ENCODE data around the gene FRG2C. TPM values are rescaled to one million over a fixed set of nuclear protein-coding genes. Genes with fewer than 3 reads are reported as not detected.
"Not testable (repeated sequence)": the region's sequence is repeated elsewhere in the genome, so short reads cannot be mapped to it uniquely, and the experiment has no call there.

The FRG2C gene
- total RNA-seq, 1 experiment from 2014 or later, result not detected

DNA sequence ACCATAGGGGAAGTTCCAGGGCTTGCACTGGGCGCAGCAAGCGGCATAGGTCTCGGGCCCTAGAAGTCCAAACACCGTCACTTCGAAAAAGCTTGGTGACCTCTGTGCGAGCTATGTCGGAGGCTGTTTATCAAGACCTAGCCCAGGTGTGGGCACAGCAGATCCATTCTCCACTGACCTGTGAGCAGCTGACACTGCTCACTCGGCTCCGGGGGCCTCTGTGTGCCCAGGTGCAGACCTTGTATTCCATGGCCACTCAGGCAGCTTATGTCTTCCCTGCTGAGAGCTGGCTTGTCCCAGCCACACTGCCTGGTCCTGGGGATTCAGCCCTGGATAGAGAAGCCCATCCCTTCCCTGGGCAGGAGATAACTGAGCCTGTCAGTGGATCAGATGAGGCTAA is 1.5 kb downstream of the FRG2C start:
- not testable (repeated sequence) for H3K36me3 ChIP-seq, H3K9me3 ChIP-seq, H3K4me3 ChIP-seq, DNase-seq, H3K27me3 ChIP-seq

DNA sequence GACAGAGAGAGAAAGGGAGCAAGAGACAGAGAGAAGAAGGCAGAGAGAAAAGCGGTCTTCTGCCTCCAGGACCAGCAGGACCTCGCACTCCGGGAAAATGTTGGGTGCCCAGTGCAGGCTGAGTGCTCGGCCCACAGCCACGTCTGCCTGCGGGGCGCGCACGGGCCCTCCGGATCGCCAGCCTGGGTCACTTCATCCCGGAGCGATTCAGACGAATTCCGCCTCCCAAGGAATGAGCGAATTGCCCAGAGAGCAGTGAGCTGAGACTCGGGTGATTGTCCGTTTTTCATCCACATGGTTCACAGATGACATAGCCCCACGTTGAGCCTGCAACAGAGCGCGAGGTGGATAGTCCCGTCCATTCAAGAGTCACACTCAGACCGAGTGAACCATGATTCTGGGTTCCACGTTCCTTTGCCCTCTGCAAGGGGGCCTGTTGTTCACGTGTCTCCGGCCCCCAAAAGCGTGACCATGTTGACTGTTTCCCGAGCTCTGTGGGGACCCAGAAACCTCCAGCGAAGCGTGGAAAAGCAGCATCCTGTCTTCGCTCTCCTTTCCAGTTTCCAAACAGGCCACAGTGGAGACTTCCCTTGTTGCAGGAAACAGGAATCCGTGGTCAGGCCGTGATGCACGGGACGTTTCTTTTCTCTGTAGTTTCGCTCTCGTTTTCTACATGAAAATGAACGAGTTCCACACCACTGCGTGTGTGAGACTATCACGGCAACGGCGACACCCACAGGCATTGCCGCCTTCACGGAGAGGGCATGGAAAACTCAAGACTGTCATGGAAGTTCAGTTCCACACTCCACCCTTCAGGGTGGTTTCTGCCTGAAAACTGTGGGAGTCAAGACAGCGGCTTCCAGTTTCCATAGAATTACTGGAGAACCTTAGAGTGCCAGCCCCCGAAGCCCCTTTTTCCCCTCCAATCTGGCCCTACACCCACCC is 3.9 kb downstream of the FRG2C start:
- not testable (repeated sequence) for H3K27me3 ChIP-seq, H3K9me3 ChIP-seq, H3K36me3 ChIP-seq, DNase-seq, H3K4me3 ChIP-seq

DNA sequence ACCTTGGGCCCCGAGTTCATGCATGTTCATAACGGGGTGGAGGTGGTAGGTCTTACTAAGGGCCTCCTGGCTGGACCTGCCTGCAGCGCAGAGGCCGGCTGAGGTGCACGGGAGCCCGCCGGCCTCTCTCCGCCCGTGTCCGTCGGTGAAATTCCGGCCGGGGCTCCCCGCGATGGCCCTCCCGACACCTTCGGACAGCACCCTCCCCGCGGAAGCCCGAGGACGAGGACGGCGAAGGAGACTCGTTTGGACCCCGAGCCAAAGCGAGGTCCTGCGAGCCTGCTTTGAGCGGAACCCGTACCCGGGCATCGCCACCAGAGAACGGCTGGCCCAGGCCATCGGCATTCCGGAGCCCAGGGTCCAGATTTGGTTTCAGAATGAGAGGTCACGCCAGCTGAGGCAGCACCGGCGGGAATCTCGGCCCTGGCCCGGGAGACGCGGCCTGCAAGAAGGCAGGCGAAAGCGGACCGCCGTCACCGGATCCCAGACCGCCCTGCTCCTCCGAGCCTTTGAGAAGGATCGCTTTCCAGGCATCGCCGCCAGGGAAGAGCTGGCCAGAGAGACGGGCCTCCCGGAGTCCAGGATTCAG is 4.7 kb downstream of the FRG2C start:
- H3K4me3 ChIP-seq, H3K27me3 ChIP-seq, H3K36me3 ChIP-seq, H3K9me3 ChIP-seq: not testable (repeated sequence)
- DNase-seq, result peak; percentile 52

- H3K27me3 ChIP-seq, H3K9me3 ChIP-seq, H3K36me3 ChIP-seq, H3K4me3 ChIP-seq: not testable (repeated sequence)
- DNase-seq, result peak; percentile 12
Observed at GRCh38 chr3:75669348-75670297, 5.5 kb downstream of the FRG2C start.

GRCh38 chr3:75670298-75671286 is 6.5 kb downstream of the FRG2C start:
- not testable (repeated sequence) for DNase-seq, H3K27me3 ChIP-seq, H3K9me3 ChIP-seq, H3K36me3 ChIP-seq, H3K4me3 ChIP-seq

DNA sequence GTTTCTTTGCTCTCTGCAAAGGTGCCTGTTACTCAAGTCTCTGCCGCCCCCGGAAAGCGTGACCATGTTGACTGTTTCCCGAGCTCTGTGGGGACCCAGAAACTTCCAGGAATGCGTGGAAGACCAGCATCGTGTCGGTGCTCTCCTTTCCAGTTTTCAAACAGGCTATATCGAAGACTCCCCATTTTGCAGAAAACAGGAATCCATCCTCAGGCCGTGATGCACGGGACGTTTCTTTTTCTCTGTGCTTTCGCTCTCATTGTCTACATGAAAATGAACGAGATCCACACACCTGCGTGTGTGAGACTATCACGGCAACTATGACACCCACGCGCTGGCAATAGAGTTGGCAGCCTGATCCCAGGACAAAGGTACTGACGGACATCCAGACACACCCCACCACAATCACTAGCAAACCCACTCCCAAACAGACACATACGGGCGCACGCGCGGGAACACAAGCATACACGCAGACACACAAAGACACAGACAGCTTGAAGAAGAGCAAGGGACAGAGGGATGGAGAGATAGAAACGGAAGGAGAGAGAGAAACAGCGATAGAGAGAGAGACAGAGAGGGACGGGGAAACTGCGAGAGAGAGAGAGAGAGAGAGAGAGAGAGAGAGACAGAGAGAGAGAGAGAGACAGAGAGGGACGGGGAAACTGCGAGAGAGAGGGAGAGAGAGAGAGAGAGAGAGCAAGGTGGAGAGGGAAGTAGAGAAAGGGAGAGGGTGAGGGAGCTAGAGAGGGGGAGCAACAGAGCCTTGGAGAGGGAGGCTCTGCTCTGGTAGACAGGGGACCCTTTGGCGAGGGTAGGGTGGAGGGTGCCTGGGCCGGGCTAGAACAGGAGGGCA is 7.4 kb downstream of the FRG2C start:
- DNase-seq, H3K9me3 ChIP-seq, H3K36me3 ChIP-seq, H3K4me3 ChIP-seq, H3K27me3 ChIP-seq: not testable (repeated sequence)

DNA sequence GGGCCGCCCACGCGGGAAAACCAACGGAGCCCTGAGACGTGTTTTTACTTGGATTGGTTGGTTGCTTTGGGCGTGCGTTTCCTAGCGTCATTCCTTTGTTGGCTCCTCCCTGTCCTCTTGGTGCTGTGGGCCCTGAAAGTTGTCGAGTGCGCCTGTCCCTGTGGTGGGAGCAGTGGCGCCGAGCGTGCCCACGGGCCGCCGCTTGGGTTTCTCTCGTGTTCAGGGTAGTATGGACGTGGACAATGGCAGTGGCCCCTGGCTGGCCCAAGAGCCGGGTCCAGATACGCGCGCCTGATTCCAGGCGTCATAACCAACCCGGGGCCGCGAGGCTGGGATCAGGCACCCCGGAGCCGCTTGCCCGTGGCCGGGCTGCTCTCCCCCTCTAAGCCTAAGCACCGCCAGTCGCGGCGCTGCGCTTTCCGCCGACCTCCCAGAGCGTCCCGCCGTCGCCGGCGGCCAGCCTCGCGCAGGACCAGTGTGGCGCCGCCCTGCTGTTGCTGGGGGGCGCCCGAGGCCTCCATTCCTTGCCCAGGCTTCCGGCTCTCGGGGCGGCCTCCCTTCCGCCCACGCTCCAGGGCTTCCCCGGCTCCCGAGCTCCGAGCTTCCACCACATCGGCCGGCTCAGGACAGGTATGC is 8.1 kb downstream of the FRG2C start:
- peak; percentile 49 for DNase-seq
- H3K36me3 ChIP-seq, H3K27me3 ChIP-seq, H3K9me3 ChIP-seq: not testable (repeated sequence)
- H3K4me3 ChIP-seq, result peak overlapping the region; percentile 30

- H3K36me3 ChIP-seq, H3K9me3 ChIP-seq, DNase-seq, H3K27me3 ChIP-seq, H3K4me3 ChIP-seq: not testable (repeated sequence)
Observed at GRCh38 chr3:75683965-75684364, 19.8 kb downstream of the FRG2C start.

DNA sequence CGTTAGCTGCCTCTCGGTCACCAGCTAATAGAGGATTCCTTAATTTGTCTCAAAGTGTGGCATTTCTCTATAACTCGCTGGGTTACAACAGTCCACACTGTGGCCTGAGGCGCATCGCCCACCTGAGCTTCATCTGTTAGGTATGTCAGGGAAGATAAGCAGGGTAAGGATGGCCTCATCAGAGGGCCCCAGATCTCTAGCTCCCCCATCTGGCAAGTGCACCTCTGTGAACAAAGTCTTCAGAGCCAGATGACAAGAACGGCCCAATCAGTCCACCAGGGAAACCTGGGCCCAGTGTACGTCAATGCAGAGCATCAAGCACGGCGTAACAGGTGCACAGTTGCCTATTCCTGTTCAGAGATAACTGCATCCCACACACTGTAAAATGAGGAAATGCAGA is 23.2 kb downstream of the FRG2C start:
- no peak overlapping the region for H3K4me3 ChIP-seq
- no peaks in the 10 kb centered on the region for H3K27me3 ChIP-seq
- H3K36me3 ChIP-seq, result no peaks in the 10 kb centered on the region
- no peaks in the 10 kb centered on the region for H3K9me3 ChIP-seq
- no peak for DNase-seq

- no peak overlapping the region for H3K4me3 ChIP-seq
- no peaks in the 10 kb centered on the region for H3K27me3 ChIP-seq
- no peaks in the 10 kb centered on the region for H3K9me3 ChIP-seq
- DNase-seq, result no peak
- H3K36me3 ChIP-seq, result no peaks in the 10 kb centered on the region
Observed at GRCh38 chr3:75692061-75692460, 27.9 kb downstream of the FRG2C start.

Other genes starting within 250 kb of the FRG2C start
- 3.6 TPM in 1 of 2 replicates, not detected in the other for gene ZNF717, start 121.2 kb downstream of the FRG2C start, total RNA-seq (2014; rRNA removed; shearing (Covaris generic); ENCODE audit: low replicate concordance)